SK-N-SH (cell line): ENCODE measurements around the gene CRYBG2. TPM values are rescaled to one million over a fixed set of nuclear protein-coding genes. Genes with fewer than 3 reads are reported as not detected.

Experiments
- CTCF ChIA-PET: fragments of 300-600, 350-600 bp; formaldehyde crosslinking; extraction: SDS; loops from one replicate; lab custom pipeline; 2021; lab: Yijun Ruan, JAX
- POLR2A ChIA-PET: fragments of 350-600 bp; sonication (Branson Sonifier 250); formaldehyde crosslinking; extraction: SDS; loops from one replicate; lab custom pipeline; 2020; ENCODE audit warnings: antibody characterized with exemption, inconsistent platforms; lab: Yijun Ruan, JAX
- DNase-seq: peaks from one replicate; pipeline ENCODE4 v3.0.0; 2012
- H2AFZ ChIP-seq: fragments of 200-600 bp; sonication (generic); 2 replicates; pipeline ENCODE4 v1.8.1; 2016; ENCODE audit warnings: antibody characterized with exemption, mild to moderate bottlenecking, low read depth
- H3F3A ChIP-seq: fragments of 200-600 bp; sonication (generic); replicated peaks from 2 replicates; pipeline ENCODE3; 2016; ENCODE audit warnings: antibody characterized with exemption, mild to moderate bottlenecking; ENCODE audit not compliant: insufficient read depth
- H3K27ac ChIP-seq, 2 experiments: fragments of 200-500 bp in 1 of 2; fragments of 200-600 bp in 1 of 2; sonication (Bioruptor generic) in 1 of 2; sonication (generic), shearing (Covaris generic) in 1 of 2; 2 replicates each; pipeline versions ENCODE4 v1.5.1 to v1.6.1; 2014 to 2016; ENCODE audit warnings: low read depth in 2 of 2, inconsistent platforms in 1 of 2, low read length in 1 of 2, mild to moderate bottlenecking in 1 of 2, mixed read lengths in 1 of 2
- H3K27me3 ChIP-seq: fragments of 200-600 bp; sonication (generic), shearing (Covaris generic); 2 replicates; pipeline ENCODE4 v1.6.1; 2016; ENCODE audit warnings: mixed run types; ENCODE audit not compliant: insufficient read depth
- H3K36me3 ChIP-seq, 2 experiments: fragments of 200-500 bp in 1 of 2; fragments of 200-600 bp in 1 of 2; sonication (Bioruptor generic) in 1 of 2; sonication (generic) in 1 of 2; replicated peaks in 1 of 2; 2 replicates each; pipeline versions ENCODE3 to v1.5.1; 2014 to 2016; ENCODE audit warnings: low read length in 1 of 2, mild to moderate bottlenecking in 1 of 2; ENCODE audit not compliant: insufficient read depth in 2 of 2, control insufficient read depth in 1 of 2
- H3K4me1 ChIP-seq, 2 experiments: fragments of 200-500 bp in 1 of 2; fragments of 200-600 bp in 1 of 2; sonication (Bioruptor generic) in 1 of 2; sonication (generic), shearing (Covaris generic) in 1 of 2; 2 replicates each; pipeline versions ENCODE4 v1.5.1 to v1.6.1; 2014 to 2016; ENCODE audit warnings: low read depth in 1 of 2, low read length in 1 of 2, mixed run types in 1 of 2; ENCODE audit not compliant: insufficient read depth in 2 of 2, control insufficient read depth in 1 of 2
- H3K4me2 ChIP-seq: fragments of 200-600 bp; sonication (generic), shearing (Covaris generic); 2 replicates; pipeline ENCODE4 v1.6.1; 2017; ENCODE audit warnings: mixed run types
- H3K4me3 ChIP-seq, 2 experiments: fragments of 200-500 bp in 1 of 2; fragments of 200-600 bp in 1 of 2; sonication (Bioruptor generic) in 1 of 2; sonication (generic), shearing (Covaris generic) in 1 of 2; 2 replicates each; pipeline versions ENCODE4 v1.5.1 to v1.8.1; 2014 to 2016; ENCODE audit warnings: low read depth in 2 of 2, inconsistent platforms in 1 of 2, low read length in 1 of 2, mild to moderate bottlenecking in 1 of 2, mixed read lengths in 1 of 2, moderate library complexity in 1 of 2
- H3K79me2 ChIP-seq: fragments of 200-600 bp; sonication (generic); 2 replicates; pipeline ENCODE4 v1.8.1; 2017; ENCODE audit warnings: mild to moderate bottlenecking; ENCODE audit not compliant: insufficient read depth
- H3K9ac ChIP-seq: fragments of 200-600 bp; sonication (generic); 2 replicates; pipeline ENCODE4 v1.6.1; 2017; ENCODE audit warnings: mixed run types
- H3K9me2 ChIP-seq: fragments of 200-600 bp; sonication (generic); 2 replicates; pipeline ENCODE4 v1.6.1; 2017; ENCODE audit warnings: mixed run types
- H3K9me3 ChIP-seq: fragments of 200-600 bp; sonication (generic); 2 replicates; pipeline ENCODE4 v1.6.1; 2017; ENCODE audit warnings: mixed run types, mild to moderate bottlenecking, moderate library complexity
- H4K20me1 ChIP-seq: fragments of 200-600 bp; sonication (generic); 2 replicates; pipeline ENCODE4 v1.6.1; 2017; ENCODE audit warnings: mild to moderate bottlenecking, mixed run types; ENCODE audit not compliant: insufficient read depth
- CHD2 ChIP-seq: fragments of 150-350 bp; IDR thresholded peaks from 2 replicates; pipeline ENCODE4 v1.6.1; 2018; ENCODE audit warnings: low read length; ENCODE audit not compliant: partially characterized antibody
- ELF1 ChIP-seq: IDR thresholded peaks from 2 replicates; pipeline ENCODE4 v1.4.0; 2012
- FOXM1 ChIP-seq: IDR thresholded peaks from 2 replicates; pipeline ENCODE4 v1.4.0; 2012; ENCODE audit warnings: low read depth, mild to moderate bottlenecking
- GABPA ChIP-seq: IDR thresholded peaks from 2 replicates; pipeline ENCODE4 v1.4.0; 2012; ENCODE audit warnings: low read depth, mild to moderate bottlenecking
- GATA2 ChIP-seq: sonication (generic); formaldehyde crosslinking; IDR thresholded peaks from 2 replicates; pipeline ENCODE4 v1.5.0; 2020; ENCODE audit warnings: mild to moderate bottlenecking, missing genetic modification reagents
- MXI1 ChIP-seq: IDR thresholded peaks from 2 replicates; pipeline ENCODE4 v1.6.1; 2012; ENCODE audit warnings: mild to moderate bottlenecking, low read depth, low read length, improper control_type of control experiment
- NFIC ChIP-seq: IDR thresholded peaks from 2 replicates; pipeline ENCODE4 v1.4.0; 2012; ENCODE audit warnings: borderline replicate concordance
- PBX3 ChIP-seq: IDR thresholded peaks from 2 replicates; pipeline ENCODE4; 2012
- RAD21 ChIP-seq: IDR thresholded peaks from 2 replicates; pipeline ENCODE4 v1.6.1; 2012; ENCODE audit warnings: mild to moderate bottlenecking, low read length
- RCOR1 ChIP-seq: fragments of 150-350 bp; IDR thresholded peaks from 2 replicates; pipeline ENCODE4 v1.6.1; 2017; ENCODE audit warnings: antibody characterized with exemption, low read length
- RFX5 ChIP-seq: IDR thresholded peaks from 2 replicates; pipeline ENCODE4 v1.6.1; 2012; ENCODE audit warnings: mild to moderate bottlenecking, improper control_type of control experiment, low read length
- RXRA ChIP-seq: IDR thresholded peaks from 2 replicates; pipeline ENCODE4 v1.4.0; 2012; ENCODE audit warnings: low read depth, mild to moderate bottlenecking, borderline replicate concordance
- SMC3 ChIP-seq: IDR thresholded peaks from 2 replicates; pipeline ENCODE4 v1.6.1; 2012; ENCODE audit warnings: low read depth, low read length, improper control_type of control experiment
- TAF1 ChIP-seq: IDR thresholded peaks from 2 replicates; pipeline ENCODE4 v1.6.1; 2012; ENCODE audit warnings: low read depth, mild to moderate bottlenecking, low read length, moderate library complexity, borderline replicate concordance
- TCF12 ChIP-seq: IDR thresholded peaks from 2 replicates; pipeline ENCODE4 v1.4.0; 2012
- USF1 ChIP-seq: IDR thresholded peaks from 2 replicates; pipeline ENCODE4 v1.4.0; 2012; ENCODE audit warnings: low read depth, borderline replicate concordance
- YY1 ChIP-seq: IDR thresholded peaks from 2 replicates; pipeline ENCODE4 v1.4.0; 2012; ENCODE audit warnings: low read depth, mild to moderate bottlenecking
- WGBS: methylation state at CpG from one replicate; pipeline ENCODE4 v1.1.6; 2017; ENCODE audit warnings: low lambda C conversion rate; 5-methylcytosine and 5-hydroxymethylcytosine counted together
- polyA plus RNA-seq, 3 experiments: library from polyadenylated mRNA; depleted of rRNA; stranded (reverse); fragments of >200 nt; gene quantifications; 2 replicates each; pipeline ENCODE4 v1.2.3, GENCODE V29; 2012
- TF ChIP-seq, protein P1 (sequence below): fragments of 200-600 bp; sonication (generic); IDR thresholded peaks from 2 replicates; pipeline ENCODE4 v1.6.1; 2017; ENCODE audit warnings: antibody characterized with exemption, mild to moderate bottlenecking, moderate library complexity
- TF ChIP-seq, protein P2 (sequence below): IDR thresholded peaks from 2 replicates; pipeline ENCODE4 v1.4.0; 2012; ENCODE audit warnings: low read depth, borderline replicate concordance
- TF ChIP-seq, protein P3 (sequence below): fragments of 150-350 bp; IDR thresholded peaks from 2 replicates; pipeline ENCODE4 v1.6.1; 2016; ENCODE audit warnings: mild to moderate bottlenecking, low read depth, low read length

The CRYBG2 gene
- polyA plus RNA-seq, 1 of the 3 experiments (the other 2 are of a cell fraction), result 0.08 TPM

DNA sequence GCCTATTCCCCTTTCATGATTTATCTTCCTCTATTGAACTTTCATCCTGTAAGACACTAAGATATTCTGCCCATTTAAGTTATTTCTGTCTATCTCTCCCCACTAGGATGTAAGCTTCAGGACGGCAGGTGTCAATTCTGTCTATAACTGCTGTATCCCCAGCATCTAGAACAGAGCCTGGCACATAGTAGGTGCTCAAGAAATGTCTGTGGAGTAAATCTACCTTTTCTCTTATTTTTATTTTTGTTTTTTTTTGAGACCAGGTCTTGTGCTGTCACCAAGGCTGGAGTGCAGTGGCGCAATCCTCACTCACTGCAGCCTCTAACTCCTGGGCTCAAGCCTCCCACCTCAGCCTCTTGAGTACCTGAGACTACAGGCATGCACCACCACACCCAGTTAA lies 30.5 kb downstream of the CRYBG2 start:
- Histone ChIP-seq H2AFZ (no peak overlapping the region), H3K9ac (no peak overlapping the region), H3K79me2 (no peaks in the 10 kb centered on the region), H3K27ac (no peak overlapping the region), H3K9me3 (no peaks in the 10 kb centered on the region), H3K4me1 (peaks cover 0 to 3% of the 10 kb centered on the region in 2 experiments; a peak in 1 of 4 replicates), H3F3A (no peaks in the 10 kb centered on the region), H3K36me3 (no peaks in the 10 kb centered on the region), H3K27me3 (no peaks in the 10 kb centered on the region), H3K4me2 (no peak overlapping the region), H3K4me3 (no peak overlapping the region), H3K9me2 (no peaks in the 10 kb centered on the region), H4K20me1 (no peaks in the 10 kb centered on the region)
- ChIA-PET POLR2A (no interaction called here), CTCF (interaction anchor here (1.5 to 10.4 kb wide), 4 partner anchors 15 to 46 kb away, joined by 6 to 213 read pairs (median 122); partner anchors contain the start of genes SH3BGRL3 and UBXN11)
- no peak for DNase-seq
- WGBS, result 81% methylated on average over 2 of the region's 2 CpGs
- TF ChIP-seq TAF1 (no peak), GABPA (no peak), RFX5 (no peak), USF1 (no peak), CHD2 (no peak), NFIC (no peak), GATA2 (no peak), ELF1 (no peak), RXRA (no peak), SMC3 (no peak), RCOR1 (no peak), MXI1 (no peak), TCF12 (no peak), FOXM1 (no peak), YY1 (no peak), RAD21 (no peak), PBX3 (no peak)
- TF ChIP-seq, protein P1, sequence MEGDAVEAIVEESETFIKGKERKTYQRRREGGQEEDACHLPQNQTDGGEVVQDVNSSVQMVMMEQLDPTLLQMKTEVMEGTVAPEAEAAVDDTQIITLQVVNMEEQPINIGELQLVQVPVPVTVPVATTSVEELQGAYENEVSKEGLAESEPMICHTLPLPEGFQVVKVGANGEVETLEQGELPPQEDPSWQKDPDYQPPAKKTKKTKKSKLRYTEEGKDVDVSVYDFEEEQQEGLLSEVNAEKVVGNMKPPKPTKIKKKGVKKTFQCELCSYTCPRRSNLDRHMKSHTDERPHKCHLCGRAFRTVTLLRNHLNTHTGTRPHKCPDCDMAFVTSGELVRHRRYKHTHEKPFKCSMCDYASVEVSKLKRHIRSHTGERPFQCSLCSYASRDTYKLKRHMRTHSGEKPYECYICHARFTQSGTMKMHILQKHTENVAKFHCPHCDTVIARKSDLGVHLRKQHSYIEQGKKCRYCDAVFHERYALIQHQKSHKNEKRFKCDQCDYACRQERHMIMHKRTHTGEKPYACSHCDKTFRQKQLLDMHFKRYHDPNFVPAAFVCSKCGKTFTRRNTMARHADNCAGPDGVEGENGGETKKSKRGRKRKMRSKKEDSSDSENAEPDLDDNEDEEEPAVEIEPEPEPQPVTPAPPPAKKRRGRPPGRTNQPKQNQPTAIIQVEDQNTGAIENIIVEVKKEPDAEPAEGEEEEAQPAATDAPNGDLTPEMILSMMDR, result no peak
- TF ChIP-seq, protein P2, sequence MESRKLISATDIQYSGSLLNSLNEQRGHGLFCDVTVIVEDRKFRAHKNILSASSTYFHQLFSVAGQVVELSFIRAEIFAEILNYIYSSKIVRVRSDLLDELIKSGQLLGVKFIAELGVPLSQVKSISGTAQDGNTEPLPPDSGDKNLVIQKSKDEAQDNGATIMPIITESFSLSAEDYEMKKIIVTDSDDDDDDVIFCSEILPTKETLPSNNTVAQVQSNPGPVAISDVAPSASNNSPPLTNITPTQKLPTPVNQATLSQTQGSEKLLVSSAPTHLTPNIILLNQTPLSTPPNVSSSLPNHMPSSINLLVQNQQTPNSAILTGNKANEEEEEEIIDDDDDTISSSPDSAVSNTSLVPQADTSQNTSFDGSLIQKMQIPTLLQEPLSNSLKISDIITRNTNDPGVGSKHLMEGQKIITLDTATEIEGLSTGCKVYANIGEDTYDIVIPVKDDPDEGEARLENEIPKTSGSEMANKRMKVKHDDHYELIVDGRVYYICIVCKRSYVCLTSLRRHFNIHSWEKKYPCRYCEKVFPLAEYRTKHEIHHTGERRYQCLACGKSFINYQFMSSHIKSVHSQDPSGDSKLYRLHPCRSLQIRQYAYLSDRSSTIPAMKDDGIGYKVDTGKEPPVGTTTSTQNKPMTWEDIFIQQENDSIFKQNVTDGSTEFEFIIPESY, result no peak
- TF ChIP-seq, protein P3, sequence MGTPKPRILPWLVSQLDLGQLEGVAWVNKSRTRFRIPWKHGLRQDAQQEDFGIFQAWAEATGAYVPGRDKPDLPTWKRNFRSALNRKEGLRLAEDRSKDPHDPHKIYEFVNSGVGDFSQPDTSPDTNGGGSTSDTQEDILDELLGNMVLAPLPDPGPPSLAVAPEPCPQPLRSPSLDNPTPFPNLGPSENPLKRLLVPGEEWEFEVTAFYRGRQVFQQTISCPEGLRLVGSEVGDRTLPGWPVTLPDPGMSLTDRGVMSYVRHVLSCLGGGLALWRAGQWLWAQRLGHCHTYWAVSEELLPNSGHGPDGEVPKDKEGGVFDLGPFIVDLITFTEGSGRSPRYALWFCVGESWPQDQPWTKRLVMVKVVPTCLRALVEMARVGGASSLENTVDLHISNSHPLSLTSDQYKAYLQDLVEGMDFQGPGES, result no peak
